ENCODE results near the gene RNF223.

Gene RNF223

DNA sequence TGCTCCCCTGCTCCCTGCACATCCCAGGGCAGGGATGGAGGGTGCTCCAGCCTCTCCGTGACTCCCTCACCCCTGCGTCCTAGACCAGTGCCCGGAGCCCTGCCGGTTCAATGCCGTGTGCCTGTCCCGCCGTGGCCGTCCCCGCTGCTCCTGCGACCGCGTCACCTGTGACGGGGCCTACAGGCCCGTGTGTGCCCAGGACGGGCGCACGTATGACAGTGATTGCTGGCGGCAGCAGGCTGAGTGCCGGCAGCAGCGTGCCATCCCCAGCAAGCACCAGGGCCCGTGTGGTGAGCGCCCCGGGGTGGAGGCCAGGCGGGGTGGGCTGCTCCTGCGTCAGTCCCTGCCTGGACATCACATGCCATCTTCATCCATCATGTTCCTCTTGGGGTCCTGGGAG is 32.2 kb downstream of the RNF223 start:
- no peaks in the 10 kb centered on the region for H3K79me2 ChIP-seq (ENCODE audit: insufficient read depth, low read length)
- no peaks in the 10 kb centered on the region for H3K9me2 ChIP-seq (ENCODE audit: low read depth, low read length)
- no peaks in the 10 kb centered on the region for H3K27me3 ChIP-seq (ENCODE audit: insufficient read depth, low read length)
- H3K4me1 ChIP-seq (ENCODE audit: insufficient read depth, low read length, severe bottlenecking), result no peaks in the 10 kb centered on the region
- no peak overlapping the region for H3K27ac ChIP-seq (ENCODE audit: low read depth, low read length, poor library complexity, severe bottlenecking)
- no peak overlapping the region for H3K4me3 ChIP-seq (ENCODE audit: low read depth, low read length, poor library complexity, severe bottlenecking)
- H2AFZ ChIP-seq (ENCODE audit: low read length), result no peak overlapping the region
- no peaks in the 10 kb centered on the region for H3F3A ChIP-seq (ENCODE audit: insufficient read depth, low read length)
- H3K4me2 ChIP-seq (ENCODE audit: low read length), result no peak overlapping the region
- H4K20me1 ChIP-seq (ENCODE audit: insufficient read depth, low read length), result no peaks in the 10 kb centered on the region
- H3K9ac ChIP-seq (ENCODE audit: low read length), result no peak overlapping the region
- no peak for TF ChIP-seq EZH2 (IDR thresholded peaks at IDR 0.05; ENCODE audit: borderline replicate concordance, low read length)
- TF ChIP-seq, protein P1, sequence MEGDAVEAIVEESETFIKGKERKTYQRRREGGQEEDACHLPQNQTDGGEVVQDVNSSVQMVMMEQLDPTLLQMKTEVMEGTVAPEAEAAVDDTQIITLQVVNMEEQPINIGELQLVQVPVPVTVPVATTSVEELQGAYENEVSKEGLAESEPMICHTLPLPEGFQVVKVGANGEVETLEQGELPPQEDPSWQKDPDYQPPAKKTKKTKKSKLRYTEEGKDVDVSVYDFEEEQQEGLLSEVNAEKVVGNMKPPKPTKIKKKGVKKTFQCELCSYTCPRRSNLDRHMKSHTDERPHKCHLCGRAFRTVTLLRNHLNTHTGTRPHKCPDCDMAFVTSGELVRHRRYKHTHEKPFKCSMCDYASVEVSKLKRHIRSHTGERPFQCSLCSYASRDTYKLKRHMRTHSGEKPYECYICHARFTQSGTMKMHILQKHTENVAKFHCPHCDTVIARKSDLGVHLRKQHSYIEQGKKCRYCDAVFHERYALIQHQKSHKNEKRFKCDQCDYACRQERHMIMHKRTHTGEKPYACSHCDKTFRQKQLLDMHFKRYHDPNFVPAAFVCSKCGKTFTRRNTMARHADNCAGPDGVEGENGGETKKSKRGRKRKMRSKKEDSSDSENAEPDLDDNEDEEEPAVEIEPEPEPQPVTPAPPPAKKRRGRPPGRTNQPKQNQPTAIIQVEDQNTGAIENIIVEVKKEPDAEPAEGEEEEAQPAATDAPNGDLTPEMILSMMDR (IDR thresholded peaks at IDR 0.05; ENCODE audit: low read length), result no peak
- no peaks in the 10 kb centered on the region for H3K36me3 ChIP-seq (ENCODE audit: insufficient read depth, low read length)
- H3K9me3 ChIP-seq (ENCODE audit: low read length), result no peaks in the 10 kb centered on the region

DNA sequence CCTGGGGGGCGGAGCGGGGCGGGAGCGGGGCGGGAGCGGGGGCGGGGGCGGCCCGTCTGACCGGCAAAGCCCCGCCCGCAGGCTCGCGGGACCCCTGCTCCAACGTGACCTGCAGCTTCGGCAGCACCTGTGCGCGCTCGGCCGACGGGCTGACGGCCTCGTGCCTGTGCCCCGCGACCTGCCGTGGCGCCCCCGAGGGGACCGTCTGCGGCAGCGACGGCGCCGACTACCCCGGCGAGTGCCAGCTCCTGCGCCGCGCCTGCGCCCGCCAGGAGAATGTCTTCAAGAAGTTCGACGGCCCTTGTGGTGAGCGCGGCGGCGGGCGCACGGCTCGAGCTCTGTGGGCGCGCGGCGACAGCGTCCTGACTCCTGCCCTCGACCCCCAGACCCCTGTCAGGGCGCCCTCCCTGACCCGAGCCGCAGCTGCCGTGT is 33.0 kb downstream of the RNF223 start:
- Histone ChIP-seq H3K9me2 (ENCODE audit: low read depth, low read length) (no peaks in the 10 kb centered on the region), H3K27me3 (ENCODE audit: insufficient read depth, low read length) (0 out of 2 replicates have a peak, but pooled peaks cover 3% of the 10 kb centered on the region), H3K4me1 (ENCODE audit: insufficient read depth, low read length, severe bottlenecking) (no peaks in the 10 kb centered on the region), H3K4me3 (ENCODE audit: low read depth, low read length, poor library complexity, severe bottlenecking) (no peak overlapping the region), H3K9me3 (ENCODE audit: low read length) (no peaks in the 10 kb centered on the region), H3K4me2 (ENCODE audit: low read length) (no peak overlapping the region), H3K36me3 (ENCODE audit: insufficient read depth, low read length) (no peaks in the 10 kb centered on the region), H2AFZ (ENCODE audit: low read length) (no peak overlapping the region), H3F3A (ENCODE audit: insufficient read depth, low read length) (no peaks in the 10 kb centered on the region), H3K9ac (ENCODE audit: low read length) (no peak overlapping the region), H3K79me2 (ENCODE audit: insufficient read depth, low read length) (no peaks in the 10 kb centered on the region), H4K20me1 (ENCODE audit: insufficient read depth, low read length) (no peaks in the 10 kb centered on the region), H3K27ac (ENCODE audit: low read depth, low read length, poor library complexity, severe bottlenecking) (no peak overlapping the region)
- TF ChIP-seq, protein P1 (IDR thresholded peaks at IDR 0.05; ENCODE audit: low read length), result no peak
- TF ChIP-seq EZH2 (IDR thresholded peaks at IDR 0.05; ENCODE audit: borderline replicate concordance, low read length), result no peak

DNA sequence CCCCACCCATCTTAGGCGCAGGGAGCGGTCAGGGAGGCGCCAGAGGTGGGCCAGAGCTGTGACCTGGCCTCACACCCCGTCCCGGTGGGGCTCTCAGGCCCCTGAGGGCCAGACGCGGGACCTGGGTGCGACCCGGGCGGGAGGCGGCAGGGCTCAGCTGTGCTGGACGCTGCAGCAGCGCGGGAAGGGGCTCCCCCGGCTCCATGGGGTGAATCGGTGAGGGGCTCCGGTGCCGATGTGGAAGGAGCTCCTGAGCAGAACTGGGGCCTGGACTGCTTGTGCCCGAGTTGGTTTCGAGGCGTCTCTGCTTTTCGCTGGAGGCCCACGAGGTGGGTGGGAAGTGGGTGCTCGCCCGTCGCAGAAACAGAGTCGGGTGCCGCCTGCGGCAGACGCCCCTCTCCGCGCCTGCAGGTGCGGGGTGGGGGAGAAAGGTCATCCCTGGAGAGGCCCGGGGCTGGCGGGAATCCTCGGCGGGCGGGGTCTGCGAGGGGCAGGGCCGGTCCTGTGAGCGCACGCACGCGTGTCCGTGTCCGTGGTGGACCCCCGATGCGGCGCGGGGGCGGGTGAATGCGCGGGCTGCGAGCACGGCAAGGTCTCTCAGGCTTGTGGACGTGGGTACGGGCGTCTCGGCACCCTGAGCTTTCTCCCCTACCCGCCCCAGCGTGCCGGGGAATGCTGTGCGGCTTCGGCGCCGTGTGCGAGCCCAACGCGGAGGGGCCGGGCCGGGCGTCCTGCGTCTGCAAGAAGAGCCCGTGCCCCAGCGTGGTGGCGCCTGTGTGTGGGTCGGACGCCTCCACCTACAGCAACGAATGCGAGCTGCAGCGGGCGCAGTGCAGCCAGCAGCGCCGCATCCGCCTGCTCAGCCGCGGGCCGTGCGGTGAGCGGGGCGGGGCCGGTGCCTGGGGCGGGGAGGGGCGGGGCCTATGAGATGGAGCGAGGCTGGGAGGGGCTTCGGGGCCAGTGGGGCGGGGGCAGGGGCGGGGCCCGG is 33.8 kb downstream of the RNF223 start:
- Histone ChIP-seq H3K9ac (ENCODE audit: low read length) (no peak overlapping the region), H2AFZ (ENCODE audit: low read length) (no peak overlapping the region), H3K9me2 (ENCODE audit: low read depth, low read length) (no peaks in the 10 kb centered on the region), H3K79me2 (ENCODE audit: insufficient read depth, low read length) (no peaks in the 10 kb centered on the region), H3K4me3 (ENCODE audit: low read depth, low read length, poor library complexity, severe bottlenecking) (peak overlapping the region; percentile 26), H3K36me3 (ENCODE audit: insufficient read depth, low read length) (no peaks in the 10 kb centered on the region), H3K4me2 (ENCODE audit: low read length) (peak overlapping the region; percentile 32; the same call in 1 of the 2 replicates), H3F3A (ENCODE audit: insufficient read depth, low read length) (no peaks in the 10 kb centered on the region), H3K27me3 (ENCODE audit: insufficient read depth, low read length) (peaks cover 11% of the 10 kb centered on the region; the same call in 1 of the 2 replicates), H3K4me1 (ENCODE audit: insufficient read depth, low read length, severe bottlenecking) (no peaks in the 10 kb centered on the region), H4K20me1 (ENCODE audit: insufficient read depth, low read length) (no peaks in the 10 kb centered on the region), H3K27ac (ENCODE audit: low read depth, low read length, poor library complexity, severe bottlenecking) (no peak overlapping the region), H3K9me3 (ENCODE audit: low read length) (no peaks in the 10 kb centered on the region)
- TF ChIP-seq, protein P1 (IDR thresholded peaks at IDR 0.05; ENCODE audit: low read length), result no peak
- no peak for TF ChIP-seq EZH2 (IDR thresholded peaks at IDR 0.05; ENCODE audit: borderline replicate concordance, low read length)

Measured in OCI-LY1 (cell line).